ENCODE results near the gene FBXL19. TPM values are rescaled to one million over a fixed set of nuclear protein-coding genes. Genes with fewer than 3 reads are reported as not detected.

FBXL19 gene
- total RNA-seq, 1 experiment from 2014 or later = 70.8 TPM

DNA sequence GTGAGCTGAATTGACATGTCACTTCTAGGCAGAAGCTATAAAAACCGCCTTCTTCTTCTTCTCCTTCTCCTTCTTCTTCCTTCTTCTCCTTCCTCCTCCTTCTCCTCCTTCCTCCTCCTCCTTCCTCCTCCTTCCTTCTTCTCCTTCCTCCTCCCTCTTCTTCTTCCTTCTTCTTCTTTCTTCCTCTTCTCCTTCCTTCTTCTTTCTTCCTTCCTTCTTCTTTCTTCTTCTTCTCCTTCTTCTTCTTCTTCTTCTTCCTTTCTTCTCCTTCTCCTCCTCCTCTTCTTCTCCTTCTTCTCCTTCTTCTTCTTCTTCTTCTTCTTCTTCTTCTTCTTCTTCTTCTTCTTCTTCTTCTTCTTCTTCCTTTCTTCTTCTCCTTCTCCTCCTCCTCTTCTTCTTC lies 4.8 kb upstream of the FBXL19 start:
- H4K20me1 ChIP-seq (ENCODE audit: insufficient read depth) = no peaks in the 10 kb centered on the region; the same call in 1 of the 2 replicates
- TF ChIP-seq, protein P1, sequence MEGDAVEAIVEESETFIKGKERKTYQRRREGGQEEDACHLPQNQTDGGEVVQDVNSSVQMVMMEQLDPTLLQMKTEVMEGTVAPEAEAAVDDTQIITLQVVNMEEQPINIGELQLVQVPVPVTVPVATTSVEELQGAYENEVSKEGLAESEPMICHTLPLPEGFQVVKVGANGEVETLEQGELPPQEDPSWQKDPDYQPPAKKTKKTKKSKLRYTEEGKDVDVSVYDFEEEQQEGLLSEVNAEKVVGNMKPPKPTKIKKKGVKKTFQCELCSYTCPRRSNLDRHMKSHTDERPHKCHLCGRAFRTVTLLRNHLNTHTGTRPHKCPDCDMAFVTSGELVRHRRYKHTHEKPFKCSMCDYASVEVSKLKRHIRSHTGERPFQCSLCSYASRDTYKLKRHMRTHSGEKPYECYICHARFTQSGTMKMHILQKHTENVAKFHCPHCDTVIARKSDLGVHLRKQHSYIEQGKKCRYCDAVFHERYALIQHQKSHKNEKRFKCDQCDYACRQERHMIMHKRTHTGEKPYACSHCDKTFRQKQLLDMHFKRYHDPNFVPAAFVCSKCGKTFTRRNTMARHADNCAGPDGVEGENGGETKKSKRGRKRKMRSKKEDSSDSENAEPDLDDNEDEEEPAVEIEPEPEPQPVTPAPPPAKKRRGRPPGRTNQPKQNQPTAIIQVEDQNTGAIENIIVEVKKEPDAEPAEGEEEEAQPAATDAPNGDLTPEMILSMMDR (conservative IDR thresholded peaks at IDR 0.05) = no peak
- no peak for TF ChIP-seq EZH2 (IDR thresholded peaks at IDR 0.05; ENCODE audit: low read depth)
- no TSS peak for BruUV-seq (replicated peaks)
- H3K27ac ChIP-seq = no peak overlapping the region
- no peaks in the 10 kb centered on the region for H3K36me3 ChIP-seq (ENCODE audit: low read depth)
- H3K4me2 ChIP-seq = no peak overlapping the region
- ChIA-PET CTCF (no interaction called here), POLR2A (ENCODE audit: unreplicated experiment) (interaction anchor here (0.6 to 1.3 kb wide), 3 partner anchors 37 to 134 kb away, joined by 4 to 6 read pairs (median 6); no protein-coding TSS in a partner anchor)
- DNase-seq = no peak
- peaks cover 2% of the 10 kb centered on the region; the same call in 1 of the 2 replicates for H3K79me2 ChIP-seq (ENCODE audit: low read depth)
- peaks cover 5% of the 10 kb centered on the region; the same call in 1 of the 2 replicates for H3K9me3 ChIP-seq (ENCODE audit: insufficient read depth, low read depth)
- H3K4me3 ChIP-seq = no peak overlapping the region
- H3K9me2 ChIP-seq (ENCODE audit: insufficient read depth) = no peaks in the 10 kb centered on the region
- H3K4me1 ChIP-seq (replicated peaks; ENCODE audit: insufficient read depth) = no peaks in the 10 kb centered on the region
- H3K27me3 ChIP-seq (ENCODE audit: insufficient read depth, low read depth) = no peaks in the 10 kb centered on the region
- H3F3A ChIP-seq (ENCODE audit: insufficient read depth, low read depth) = peaks cover 12% of the 10 kb centered on the region; the same call in 1 of the 2 replicates
- intact Hi-C loops (cut with micrococcal nuclease; ENCODE audit: unreplicated experiment) = no loop called here
- H2AFZ ChIP-seq = no peak overlapping the region

DNA sequence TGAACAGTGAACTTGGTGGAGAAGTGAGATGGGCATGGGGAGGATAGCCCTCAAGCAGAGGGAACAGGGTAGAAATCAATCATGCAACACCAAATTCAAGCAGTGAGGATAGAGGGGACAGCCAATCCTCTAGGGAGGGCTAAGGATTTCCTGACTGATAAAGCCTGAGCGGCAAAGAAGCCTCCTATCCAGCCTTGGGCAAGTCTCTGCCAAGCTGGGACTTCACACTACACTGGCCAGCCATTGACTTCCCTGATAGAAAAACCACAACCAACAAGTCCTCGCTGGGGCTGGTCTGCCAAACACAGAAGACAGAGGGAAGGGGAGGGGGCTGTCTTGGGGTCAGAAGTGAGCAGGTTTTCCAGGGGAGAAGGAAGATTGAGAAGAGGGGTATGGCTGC lies 2.5 kb upstream of the FBXL19 start:
- peaks cover 7% of the 10 kb centered on the region; the same call in 1 of the 2 replicates for H3F3A ChIP-seq (ENCODE audit: insufficient read depth, low read depth)
- POLR2A ChIA-PET (ENCODE audit: unreplicated experiment) = no interaction called here
- H3K27ac ChIP-seq = no peak overlapping the region
- H3K4me2 ChIP-seq = no peak overlapping the region
- H3K36me3 ChIP-seq (ENCODE audit: low read depth) = no peaks in the 10 kb centered on the region
- peaks cover 16% of the 10 kb centered on the region for H3K79me2 ChIP-seq (ENCODE audit: low read depth)
- peaks cover 1% of the 10 kb centered on the region for H4K20me1 ChIP-seq (ENCODE audit: insufficient read depth)
- H3K27me3 ChIP-seq (ENCODE audit: insufficient read depth, low read depth) = no peaks in the 10 kb centered on the region
- intact Hi-C loops (cut with micrococcal nuclease; ENCODE audit: unreplicated experiment) = loop anchor here (1.0 to 2.0 kb wide), 2 partner anchors 18 to 77 kb away; no protein-coding TSS in a partner anchor
- DNase-seq = no peak
- no TSS peak for BruUV-seq (replicated peaks)
- H3K9me3 ChIP-seq (ENCODE audit: insufficient read depth, low read depth) = peaks cover 5% of the 10 kb centered on the region; the same call in 1 of the 2 replicates
- no peak overlapping the region for H2AFZ ChIP-seq
- CTCF ChIA-PET = interaction anchor here (0.7 kb wide), 1 partner anchor 75 kb away, joined by 9 read pairs; no protein-coding TSS in a partner anchor
- TF ChIP-seq, protein P1 (conservative IDR thresholded peaks at IDR 0.05) = no peak
- no peak for TF ChIP-seq EZH2 (IDR thresholded peaks at IDR 0.05; ENCODE audit: low read depth)
- H3K4me1 ChIP-seq (replicated peaks; ENCODE audit: insufficient read depth) = no peaks in the 10 kb centered on the region; the same call in 1 of the 2 replicates
- no peak overlapping the region for H3K4me3 ChIP-seq
- H3K9me2 ChIP-seq (ENCODE audit: insufficient read depth) = no peaks in the 10 kb centered on the region

DNA sequence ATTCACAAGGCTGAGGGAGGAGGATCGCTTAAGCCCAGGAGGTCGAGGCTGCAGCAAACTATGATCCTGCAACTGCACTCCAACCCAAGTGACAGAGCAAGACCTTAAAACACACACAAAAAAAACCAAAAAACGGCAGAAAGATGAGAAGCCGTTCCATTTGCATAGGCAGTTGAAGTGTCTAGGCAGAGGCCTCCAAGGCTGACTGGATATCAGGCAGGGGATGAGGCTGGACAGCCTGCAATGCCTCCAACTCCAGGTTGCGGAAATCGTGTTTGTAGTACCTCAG lies 2.0 kb upstream of the FBXL19 start:
- Histone ChIP-seq H3K9me2 (ENCODE audit: insufficient read depth) (no peaks in the 10 kb centered on the region), H3K4me1 (replicated peaks; ENCODE audit: insufficient read depth) (no peaks in the 10 kb centered on the region; the same call in 1 of the 2 replicates), H3K36me3 (ENCODE audit: low read depth) (no peaks in the 10 kb centered on the region), H3K79me2 (ENCODE audit: low read depth) (peaks cover 16% of the 10 kb centered on the region), H3F3A (ENCODE audit: insufficient read depth, low read depth) (peaks cover 7% of the 10 kb centered on the region; the same call in 1 of the 2 replicates), H2AFZ (peak overlapping the region; percentile 80; the same call in 1 of the 2 replicates), H3K27ac (no peak overlapping the region), H3K4me2 (peak overlapping the region; percentile 75), H4K20me1 (ENCODE audit: insufficient read depth) (peaks cover 4% of the 10 kb centered on the region), H3K27me3 (ENCODE audit: insufficient read depth, low read depth) (no peaks in the 10 kb centered on the region), H3K9me3 (ENCODE audit: insufficient read depth, low read depth) (peaks cover 5% of the 10 kb centered on the region; the same call in 1 of the 2 replicates), H3K4me3 (peak overlapping the region; percentile 63; the same call in 1 of the 2 replicates)
- POLR2A ChIA-PET (ENCODE audit: unreplicated experiment) = no interaction called here
- intact Hi-C loops (cut with micrococcal nuclease; ENCODE audit: unreplicated experiment) = loop anchor here (1.0 to 2.0 kb wide), 2 partner anchors 19 to 77 kb away; no protein-coding TSS in a partner anchor
- CTCF ChIA-PET = interaction anchor here (0.7 kb wide), 1 partner anchor 75 kb away, joined by 9 read pairs; no protein-coding TSS in a partner anchor
- TF ChIP-seq, protein P1 (conservative IDR thresholded peaks at IDR 0.05) = no peak
- TF ChIP-seq EZH2 (IDR thresholded peaks at IDR 0.05; ENCODE audit: low read depth) = no peak
- no TSS peak for BruUV-seq (replicated peaks)
- DNase-seq = no peak
